RKO (cell line): ENCODE results near the gene PTK7.

Source experiments
- DNase-seq: peaks from one replicate; pipeline ENCODE4 v3.0.0-alpha.2; 2016; ENCODE audit warnings: low spot score

Gene PTK7

DNA sequence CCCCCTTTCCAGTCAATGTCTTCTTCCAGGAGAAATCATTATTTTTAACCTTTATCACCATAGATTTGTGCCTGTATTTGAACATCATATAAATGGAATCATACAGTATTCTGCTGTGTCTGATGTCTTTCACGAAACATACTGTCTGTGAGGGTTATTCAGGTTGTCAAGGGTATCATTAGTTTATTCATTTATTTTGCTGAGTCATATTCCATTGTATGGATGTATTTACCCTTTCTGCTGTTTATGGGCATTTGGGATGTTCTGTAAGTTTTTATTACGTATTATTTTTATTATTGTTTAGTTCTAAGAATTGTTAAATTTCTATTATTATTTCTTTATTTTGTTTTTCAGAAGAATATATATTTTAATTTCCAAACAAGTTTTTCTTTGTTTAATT is 131.2 kb downstream of the PTK7 start:
- no peak for DNase-seq
